ENCODE results near the gene FPGT.
"Not testable (repeated sequence)": the region's sequence is repeated elsewhere in the genome, so short reads cannot be mapped to it uniquely, and the experiment has no call there.

FPGT gene

DNA sequence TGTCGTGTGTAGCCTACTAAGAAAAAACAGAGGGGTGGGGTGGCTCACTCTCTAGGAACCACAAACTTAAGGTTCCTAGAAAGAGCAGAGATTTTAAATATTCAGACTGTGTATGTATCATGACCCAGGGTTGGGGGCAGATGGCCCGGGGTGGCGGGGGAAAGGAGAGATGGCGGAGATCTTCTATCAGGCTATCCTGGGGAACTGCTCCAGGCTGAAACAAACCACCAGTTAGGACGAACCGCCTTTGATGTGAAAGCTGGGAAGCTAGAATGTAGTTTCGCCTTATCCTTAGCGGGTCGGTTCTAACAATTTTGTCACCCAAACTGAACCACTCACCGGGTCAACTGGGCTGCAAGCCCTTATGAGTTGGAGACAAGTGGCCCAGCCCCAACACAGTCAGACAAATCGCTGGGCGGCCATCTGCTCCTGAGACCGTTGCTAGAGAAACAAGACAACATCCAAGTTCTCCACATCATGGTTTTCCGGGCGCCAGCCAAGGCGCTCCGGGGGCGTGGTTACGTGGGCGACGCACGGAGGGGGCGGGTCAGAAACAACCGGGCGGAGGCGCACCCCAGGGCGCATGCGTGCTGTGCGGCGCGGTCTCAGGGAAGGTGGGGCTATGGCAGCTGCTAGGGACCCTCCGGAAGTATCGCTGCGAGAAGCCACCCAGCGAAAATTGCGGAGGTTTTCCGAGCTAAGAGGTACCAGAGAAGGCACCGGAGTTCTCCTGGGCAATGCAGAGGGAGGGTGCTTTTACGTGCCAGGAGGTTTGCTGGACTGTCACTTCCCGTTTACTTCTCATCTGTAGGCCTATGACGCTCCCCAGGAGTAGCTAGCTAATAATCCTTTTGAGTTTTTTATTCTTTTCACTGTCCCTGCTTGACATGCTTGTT, at the start of gene FPGT, which contains the start of gene LRRIQ3:
TSS of gene FPGT (plus strand) at position 586 of the 896 bp plus-strand sequence. CDS start at position 623, 37 bp downstream.
TSS of gene LRRIQ3 (minus strand) at position 520 of the 896 bp plus-strand sequence. CDS start 14,492 bp downstream, outside the sequence.
- DNase-seq, result peak; percentile 95

DNA sequence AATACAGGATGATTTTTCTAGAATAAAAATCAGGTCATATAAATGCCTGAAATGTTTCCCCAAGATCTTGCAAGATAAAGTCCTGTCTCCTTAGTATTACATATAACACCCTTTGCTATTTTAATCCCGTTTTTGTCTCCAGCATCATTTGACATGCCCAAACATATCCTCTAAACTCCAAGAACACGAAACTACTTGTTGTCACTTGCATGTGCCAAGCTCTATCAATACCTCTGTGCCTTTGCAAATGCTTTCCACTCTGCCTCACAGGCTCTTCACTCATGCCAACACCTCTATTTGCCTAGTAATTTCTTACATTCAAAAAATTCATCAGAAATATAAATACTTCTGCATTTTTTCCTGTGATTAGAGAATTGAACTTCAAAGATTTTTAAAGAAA, 38.0 kb upstream of the FPGT start:
- DNase-seq, result no peak

GRCh38 chr1:74161497-74161896, 36.5 kb upstream of the FPGT start:
- no peak for DNase-seq

GRCh38 chr1:74162333-74162732, 35.7 kb upstream of the FPGT start:
- no peak for DNase-seq

GRCh38 chr1:74174423-74174822, 23.6 kb upstream of the FPGT start:
- not testable (repeated sequence) for DNase-seq

GRCh38 chr1:74180490-74180889, 17.6 kb upstream of the FPGT start:
- no peak for DNase-seq

- DNase-seq, result no peak
Observed at GRCh38 chr1:74193908-74194307, 4.1 kb upstream of the FPGT start.

DNA sequence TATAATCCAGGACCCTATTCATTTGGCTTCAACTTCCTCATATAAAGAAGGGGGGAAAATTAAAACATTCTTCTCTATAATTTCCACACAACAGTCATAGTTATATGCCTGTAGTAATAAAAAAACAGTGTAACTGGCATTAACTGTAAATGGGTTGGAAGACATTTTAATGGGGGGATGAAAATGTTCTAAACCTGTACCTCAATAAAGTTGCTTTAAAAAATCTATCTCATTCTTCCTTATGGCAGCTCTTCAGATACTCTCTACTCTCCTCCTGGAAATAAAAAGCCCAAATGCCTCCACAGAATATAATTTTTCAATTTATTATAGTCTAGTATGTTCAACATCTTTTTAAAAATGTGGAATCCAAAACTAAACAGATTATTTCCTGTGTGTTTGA, 2.7 kb upstream of the FPGT start:
- DNase-seq, result no peak

DNA sequence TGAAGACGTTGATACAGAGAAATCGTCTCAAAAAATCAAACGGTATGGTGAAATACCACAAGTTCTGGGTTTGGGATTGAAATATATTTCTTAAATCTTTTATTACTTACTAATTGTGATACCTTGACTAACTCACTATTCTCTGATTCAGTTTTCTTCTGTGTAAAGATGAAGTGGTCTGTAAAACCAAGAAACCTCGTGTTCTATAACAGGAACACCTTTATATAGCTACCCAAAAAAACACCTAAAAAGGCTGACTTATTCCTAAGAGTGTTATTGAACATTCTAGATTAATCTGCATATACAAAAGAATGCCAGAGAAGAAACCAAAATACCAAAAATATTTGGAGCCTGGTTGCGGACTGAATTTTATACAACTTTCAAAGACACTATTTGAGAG, 787 bp upstream of the FPGT start:
- no peak for DNase-seq

DNA sequence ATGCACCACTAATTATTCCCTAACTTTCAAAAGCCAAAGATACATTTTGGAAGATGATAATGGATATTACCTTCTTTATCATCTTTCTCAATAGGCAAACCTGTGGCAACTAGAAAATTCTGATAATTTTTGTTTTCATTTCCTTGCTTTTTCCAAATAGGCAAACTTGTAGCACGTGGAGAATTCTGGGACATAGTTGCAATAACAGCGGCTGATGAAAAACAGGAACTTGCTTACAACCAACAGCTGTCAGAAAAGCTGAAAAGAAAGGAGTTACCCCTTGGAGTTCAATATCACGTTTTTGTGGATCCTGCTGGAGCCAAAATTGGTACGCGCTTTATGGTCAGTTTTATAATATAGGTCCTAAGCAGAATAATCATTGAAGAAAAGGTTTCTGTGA, 1.5 kb downstream of the FPGT start:
- no peak for DNase-seq

GRCh38 chr1:74205266-74205665, 7.2 kb downstream of the FPGT start:
- DNase-seq, result no peak

GRCh38 chr1:74215229-74215628, 17.2 kb downstream of the FPGT start:
- no peak for DNase-seq

DNA sequence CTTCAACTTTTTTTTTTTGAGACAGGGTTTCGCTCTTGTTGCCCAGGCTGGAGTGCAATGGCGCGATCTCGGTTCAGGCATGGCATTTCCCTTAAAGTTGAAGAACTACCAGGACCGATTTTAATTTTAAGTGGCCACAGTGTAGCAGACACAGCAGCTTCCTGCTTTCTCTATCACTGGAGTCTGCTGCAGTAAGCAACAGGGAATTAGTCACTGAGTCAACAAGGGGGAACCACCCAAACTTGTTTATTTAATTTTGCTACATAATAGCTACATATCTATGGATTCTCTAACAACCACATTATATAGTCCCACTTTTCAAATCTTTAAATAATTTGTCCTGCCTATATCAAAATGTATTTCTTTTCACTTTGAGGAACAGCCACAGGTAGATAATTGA, 24.7 kb downstream of the FPGT start:
- DNase-seq, result peak; percentile 15

DNA sequence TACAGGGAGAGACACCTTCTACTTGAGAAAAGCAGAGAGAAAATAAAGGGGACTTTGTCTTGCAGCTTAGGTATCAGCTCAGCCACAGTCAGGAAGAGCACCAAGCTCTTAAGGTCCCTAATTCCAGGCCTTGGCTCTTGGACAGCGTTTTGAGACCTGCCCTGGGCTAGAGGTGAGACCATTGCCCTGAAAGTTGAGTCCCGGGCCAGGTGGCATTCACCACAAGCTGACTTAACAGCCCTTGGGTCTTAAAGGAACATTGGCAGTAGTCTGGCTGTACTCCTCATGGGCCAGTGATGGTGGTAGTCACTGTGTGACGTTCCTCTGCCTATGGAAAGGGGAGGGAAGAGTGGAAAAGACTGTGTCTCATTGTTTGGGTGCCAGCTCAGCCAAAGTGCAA, 25.4 kb downstream of the FPGT start:
- DNase-seq, result no peak

DNA sequence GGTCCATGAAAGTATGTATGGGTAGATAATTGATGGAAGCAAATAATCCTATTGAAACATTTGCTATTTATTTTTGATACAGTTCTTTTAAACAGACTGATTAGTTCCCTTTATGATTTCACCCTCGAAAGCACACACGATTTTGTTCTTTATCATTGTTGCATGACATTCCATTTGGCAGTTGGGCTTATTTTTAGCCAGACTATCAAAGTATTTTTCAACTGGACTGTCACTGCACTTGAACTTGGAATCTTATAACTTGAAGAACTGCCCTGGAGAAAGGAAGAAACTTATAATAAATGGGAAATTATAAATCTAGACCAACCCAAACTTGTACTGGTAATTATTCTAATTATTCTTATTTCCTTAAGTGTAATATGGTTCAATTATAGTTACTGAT, 37.1 kb downstream of the FPGT start, which contains the start of gene TNNI3K:
TSS of gene TNNI3K (plus strand) at position 235 of the 400 bp plus-strand sequence. CDS start at position 300, 65 bp downstream.
- DNase-seq, result no peak

DNA sequence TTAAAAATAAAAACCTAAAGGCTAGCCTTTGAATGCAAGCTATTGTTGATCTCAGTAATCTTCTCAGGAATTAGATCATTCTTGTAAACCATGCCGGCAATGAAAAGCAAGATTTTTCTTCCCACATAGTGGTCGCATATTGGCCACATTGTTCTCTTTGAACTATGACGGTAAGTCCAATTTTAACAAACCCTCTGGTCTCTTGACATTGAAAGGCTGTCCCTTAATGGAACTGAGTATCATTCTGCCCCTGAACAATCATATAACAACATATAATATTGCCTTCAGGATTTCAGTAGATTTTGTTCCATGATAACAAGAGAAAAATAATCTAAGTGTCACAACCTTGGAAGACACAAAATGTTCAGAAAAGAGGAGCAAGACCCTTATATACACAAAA, 38.4 kb downstream of the FPGT start:
- DNase-seq, result no peak

DNA sequence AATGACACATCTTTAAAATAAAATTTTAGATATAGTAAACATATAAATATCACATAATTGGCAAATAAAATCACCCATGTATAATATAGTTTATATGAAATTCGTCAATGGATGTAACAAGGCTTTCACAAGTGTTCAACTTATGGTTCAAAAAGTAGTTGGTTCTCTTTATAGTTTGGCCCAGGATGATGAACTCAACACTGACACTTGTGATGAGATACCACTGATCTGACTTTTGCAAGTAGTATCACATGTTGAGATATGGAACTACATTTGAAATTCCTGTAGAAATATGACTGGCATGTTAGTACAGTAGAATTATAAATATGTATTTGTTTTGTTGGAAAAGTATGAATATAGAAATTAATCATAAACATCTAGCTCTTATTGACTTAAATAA, 39.0 kb downstream of the FPGT start:
- no peak for DNase-seq

DNA sequence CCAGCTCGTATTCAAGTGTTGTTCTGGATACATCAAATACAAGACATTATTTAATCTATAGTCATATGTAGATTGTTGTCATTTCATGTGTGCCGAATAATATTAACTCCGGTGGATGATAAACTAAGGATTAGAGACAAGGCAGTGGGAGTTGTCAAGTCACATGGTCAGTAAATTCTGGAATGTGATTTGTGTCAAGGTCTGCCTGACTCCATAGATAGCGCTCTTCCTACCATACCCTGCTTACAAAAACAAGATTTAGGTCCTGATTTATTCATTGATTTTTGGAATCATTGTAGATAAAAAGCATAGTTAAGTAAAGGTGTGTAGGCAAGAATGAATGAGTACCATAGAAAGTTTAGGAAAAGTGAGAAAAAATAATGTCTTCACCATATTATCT, 39.7 kb downstream of the FPGT start:
- no peak for DNase-seq

DNA sequence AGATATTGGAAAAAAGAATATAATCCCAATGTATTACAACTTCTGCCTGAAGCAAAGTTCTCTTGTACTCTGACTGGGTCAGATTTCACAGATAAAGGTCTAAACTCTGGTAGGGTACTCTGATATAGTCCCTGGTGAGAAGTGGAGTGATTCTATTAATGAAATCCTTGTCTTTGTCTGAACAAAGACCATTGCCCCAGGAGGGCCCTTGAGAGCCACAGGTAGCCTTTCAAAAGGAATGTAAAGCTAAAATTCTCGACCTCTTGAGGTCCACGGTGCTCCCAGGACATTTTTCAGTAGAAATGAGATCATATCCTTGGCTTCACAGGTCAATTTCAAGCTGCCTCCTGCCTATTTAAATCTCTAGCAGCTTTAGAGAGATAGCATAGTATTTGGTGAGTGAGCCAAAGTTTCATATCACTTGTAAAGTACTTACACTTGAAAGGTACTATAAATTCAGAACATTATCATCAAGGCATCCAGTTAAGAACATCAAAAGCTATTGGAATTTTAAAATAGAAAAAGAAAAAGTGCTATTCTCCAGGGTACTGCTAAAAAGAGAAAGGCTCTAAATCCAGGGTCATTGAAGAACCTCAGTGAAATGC, 47.2 kb downstream of the FPGT start:
- peak; percentile 29 for DNase-seq

GRCh38 chr1:74246315-74246714, 48.3 kb downstream of the FPGT start:
- no peak for DNase-seq

DNA sequence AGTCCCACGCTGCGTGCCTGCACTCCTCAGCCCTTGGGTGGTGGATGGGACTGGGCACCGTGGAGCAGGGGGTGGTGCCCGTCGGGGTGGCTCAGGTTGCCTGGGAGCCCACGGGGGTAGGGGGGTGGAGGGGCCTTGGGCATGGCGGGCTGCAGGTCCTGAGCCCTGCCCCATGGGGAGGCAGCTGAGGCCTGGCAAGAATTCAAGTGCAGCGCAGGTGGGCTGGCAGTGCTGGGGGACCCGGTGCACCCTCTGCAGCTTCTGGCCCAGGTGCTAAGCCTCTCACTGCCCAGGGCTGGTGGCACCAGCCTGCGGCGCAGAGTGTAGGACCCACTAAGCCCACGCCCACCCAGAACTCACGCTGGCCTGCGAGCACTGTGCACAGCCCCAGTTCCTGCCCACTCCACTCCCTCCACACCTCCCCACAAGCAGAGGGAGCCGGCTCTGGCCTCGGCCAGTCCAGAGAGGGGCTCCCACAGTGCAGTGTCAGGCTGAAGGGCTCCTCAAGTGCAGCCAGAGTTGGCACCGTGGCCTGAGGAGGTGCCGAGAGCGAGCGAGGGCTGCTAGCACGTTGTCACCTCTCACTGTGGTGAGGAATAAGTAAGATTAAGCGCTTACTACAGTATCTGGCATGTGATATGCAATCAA, 50.0 kb downstream of the FPGT start:
- DNase-seq, result no peak

- DNase-seq, result not testable (repeated sequence)
Observed at GRCh38 chr1:74253243-74253824, 55.3 kb downstream of the FPGT start.

All from NCI-H69 (cell line).